HAP-1 (cell line): Measurements from ENCODE around the gene MBNL1.

Experiments
- DNase-seq, 2 experiments: peaks; one replicate each; pipeline ENCODE4 v3.0.0-alpha.2; 2016 to 2020; ENCODE audit warnings: low spot score in 2 of 2
- H3K27me3 ChIP-seq: fragments of 250-450 bp; sonication (Bioruptor Pico); 2 replicates; pipeline ENCODE4 v1.5.1; 2020; ENCODE audit warnings: low read depth, mild to moderate bottlenecking, moderate library complexity
- H3K36me3 ChIP-seq: fragments of 250-450 bp; sonication (Bioruptor Pico); replicated peaks from 2 replicates; pipeline ENCODE4 v1.5.1; 2020; ENCODE audit warnings: mild to moderate bottlenecking
- H3K4me1 ChIP-seq: fragments of 250-450 bp; sonication (Bioruptor Pico); 2 replicates; pipeline ENCODE4 v1.5.1; 2020; ENCODE audit warnings: mild to moderate bottlenecking
- H3K4me3 ChIP-seq: fragments of 250-450 bp; sonication (Bioruptor Pico); 2 replicates; pipeline ENCODE4 v1.5.1; 2020; ENCODE audit warnings: mild to moderate bottlenecking, moderate library complexity
- H3K9me3 ChIP-seq: fragments of 250-450 bp; sonication (Bioruptor Pico); 2 replicates; pipeline ENCODE4 v1.5.1; 2020; ENCODE audit warnings: mild to moderate bottlenecking, moderate library complexity
- in situ Hi-C: fragments of 300-500 bp; cut with MboI; formaldehyde crosslinking; loops from 3 replicates; pipeline ENCODE4 v1.14.3; 2020; ENCODE audit warnings: low sequenced_read_pairs, inconsistent platforms, mixed read lengths

MBNL1 gene

DNA sequence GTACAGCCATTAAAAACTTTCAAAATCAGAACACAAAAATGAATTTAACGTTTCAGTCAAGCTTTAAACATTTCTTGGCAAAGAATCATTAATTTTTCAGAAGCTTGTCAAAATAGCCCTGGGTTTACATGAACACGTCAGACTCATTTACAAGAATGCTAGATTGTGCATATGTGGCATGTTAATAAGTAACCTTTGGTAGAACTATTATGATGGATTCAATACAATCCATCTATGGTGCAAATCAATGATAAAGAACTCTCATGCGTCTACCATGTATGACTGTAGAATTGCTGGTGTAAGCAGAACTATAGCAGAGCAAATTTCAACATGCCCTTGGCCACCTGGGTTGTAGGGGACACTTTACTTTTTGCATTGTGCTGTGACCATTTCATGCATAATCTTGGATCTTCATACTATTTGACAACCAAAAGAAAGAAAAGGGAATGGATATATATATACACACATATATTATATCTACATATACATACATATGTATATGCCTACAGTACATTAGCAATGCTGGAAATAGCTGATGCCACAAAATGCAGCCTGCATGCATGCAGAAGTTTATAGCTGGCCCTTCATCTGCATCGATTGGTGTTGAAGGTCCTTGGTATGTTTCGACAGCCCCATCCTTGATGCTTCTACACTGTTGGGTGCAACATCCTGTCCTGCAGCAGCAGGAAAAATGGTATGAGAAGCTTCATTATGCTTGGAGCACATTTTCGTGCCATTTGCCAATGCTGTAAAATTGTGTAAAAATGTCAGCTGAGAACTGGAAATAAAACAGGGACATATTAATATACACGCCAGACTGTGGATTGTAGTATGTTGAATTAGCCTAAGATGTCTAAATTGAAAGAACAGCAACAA is 189.0 kb downstream of the MBNL1 start:
- Histone ChIP-seq H3K36me3 (peaks cover 6% of the 10 kb centered on the region), H3K9me3 (no peaks in the 10 kb centered on the region), H3K27me3 (no peaks in the 10 kb centered on the region), H3K4me3 (no peak overlapping the region), H3K4me1 (no peaks in the 10 kb centered on the region)
- DNase-seq = no peak
- in situ Hi-C loops = no loop called here

GRCh38 chr3:152458376-152459117 is 189.8 kb downstream of the MBNL1 start:
- Histone ChIP-seq H3K4me3 (no peak overlapping the region), H3K36me3 (peaks cover 7% of the 10 kb centered on the region), H3K4me1 (no peaks in the 10 kb centered on the region), H3K27me3 (no peaks in the 10 kb centered on the region), H3K9me3 (no peaks in the 10 kb centered on the region)
- in situ Hi-C loops = no loop called here
- no peak for DNase-seq

DNA sequence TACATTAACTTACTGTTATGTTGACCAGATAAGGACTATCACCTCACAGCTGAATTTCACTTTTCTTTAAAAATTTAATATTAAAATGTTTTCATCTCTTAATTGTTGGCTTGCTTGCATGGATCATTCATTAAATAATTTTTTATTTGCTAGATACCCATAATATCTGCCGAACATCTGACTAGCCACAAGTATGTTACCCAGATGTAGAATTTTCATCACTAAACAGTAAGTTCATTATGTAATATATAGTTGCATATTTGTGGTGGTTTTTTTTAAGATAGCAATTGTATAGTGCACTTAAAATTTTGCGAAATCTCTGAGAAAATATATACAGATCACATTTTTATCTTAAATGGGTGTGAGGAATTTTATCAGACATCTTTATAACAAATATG is 190.4 kb downstream of the MBNL1 start:
- H3K4me1 ChIP-seq = no peaks in the 10 kb centered on the region
- no peak for DNase-seq
- in situ Hi-C loops = no loop called here
- H3K4me3 ChIP-seq = no peak overlapping the region
- H3K9me3 ChIP-seq = no peaks in the 10 kb centered on the region
- no peaks in the 10 kb centered on the region for H3K27me3 ChIP-seq
- H3K36me3 ChIP-seq = peaks cover 7% of the 10 kb centered on the region

DNA sequence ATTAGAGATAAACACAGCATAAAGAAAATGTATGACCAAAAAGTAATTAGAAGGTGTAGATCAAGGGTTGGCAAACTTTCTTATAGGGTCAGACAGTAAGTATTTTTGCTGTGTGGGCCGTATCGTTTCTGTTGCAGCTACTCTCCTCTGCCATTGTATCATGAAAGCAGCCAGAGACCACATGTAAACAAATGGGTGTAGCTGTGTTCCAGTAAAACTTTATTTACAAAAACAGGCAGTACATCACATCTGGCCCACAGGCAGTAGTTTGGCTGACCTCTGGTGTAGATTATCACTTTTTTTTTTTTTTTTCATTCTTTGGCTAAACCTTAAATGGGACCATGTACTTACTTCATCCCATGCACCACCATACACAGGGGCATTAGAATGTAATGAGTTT is 190.8 kb downstream of the MBNL1 start:
- Histone ChIP-seq H3K4me3 (no peak overlapping the region), H3K4me1 (no peaks in the 10 kb centered on the region), H3K36me3 (peaks cover 7% of the 10 kb centered on the region), H3K9me3 (no peaks in the 10 kb centered on the region), H3K27me3 (no peaks in the 10 kb centered on the region)
- no peak for DNase-seq
- in situ Hi-C loops = no loop called here

DNA sequence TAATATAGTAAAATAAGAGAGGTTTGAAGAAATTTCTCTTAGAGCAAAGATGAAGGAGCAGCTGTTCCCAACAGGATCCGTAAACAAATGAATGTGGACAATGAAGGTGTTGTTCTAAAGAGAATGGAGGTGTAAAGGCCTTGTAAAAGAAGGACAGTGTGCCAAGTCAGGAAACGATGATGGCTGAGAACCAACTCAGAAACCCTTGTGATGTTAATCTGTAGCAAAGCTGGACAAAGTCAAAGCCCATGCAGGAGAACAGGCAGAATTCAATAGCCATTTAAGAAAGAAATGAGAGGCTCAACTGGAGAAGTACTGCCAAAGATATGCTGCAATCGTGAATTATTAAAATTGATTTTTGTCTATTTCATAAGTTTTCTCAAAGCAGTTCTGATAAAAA is 192.2 kb downstream of the MBNL1 start:
- Histone ChIP-seq H3K4me3 (no peak overlapping the region), H3K4me1 (no peaks in the 10 kb centered on the region), H3K36me3 (peaks cover 7% of the 10 kb centered on the region), H3K9me3 (no peaks in the 10 kb centered on the region), H3K27me3 (no peaks in the 10 kb centered on the region)
- DNase-seq = peak; percentile 43 to 49
- in situ Hi-C loops = no loop called here

- DNase-seq = no peak
- Histone ChIP-seq H3K36me3 (peaks cover 7% of the 10 kb centered on the region), H3K4me1 (no peaks in the 10 kb centered on the region), H3K4me3 (no peak overlapping the region), H3K9me3 (no peaks in the 10 kb centered on the region), H3K27me3 (no peaks in the 10 kb centered on the region)
- in situ Hi-C loops = no loop called here
These were observed 192.7 kb downstream of the MBNL1 start for GRCh38 chr3:152461460-152461859.

DNA sequence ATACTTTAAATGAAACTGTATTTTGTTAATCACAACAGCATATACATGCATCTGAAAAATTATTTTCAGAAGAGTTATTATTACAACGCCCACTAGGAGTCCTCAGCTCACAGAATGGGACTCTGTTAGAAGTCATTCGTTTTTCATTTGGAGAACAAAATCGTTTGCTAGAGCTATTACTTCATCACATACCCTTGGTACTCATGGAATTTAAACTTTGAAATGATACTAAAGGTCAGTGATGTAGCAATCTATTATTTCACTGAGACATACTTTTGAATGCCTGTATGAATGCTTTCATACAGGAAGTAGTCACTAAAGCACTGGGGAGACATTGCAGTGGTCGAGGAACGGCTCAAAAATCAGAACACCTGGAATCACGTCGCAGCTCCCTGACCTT is 198.1 kb downstream of the MBNL1 start:
- peak in 1 of 2 experiments; percentile 40 for DNase-seq
- Histone ChIP-seq H3K27me3 (no peaks in the 10 kb centered on the region), H3K4me3 (no peak overlapping the region), H3K4me1 (peaks cover 7% of the 10 kb centered on the region), H3K9me3 (no peaks in the 10 kb centered on the region), H3K36me3 (peaks cover 7% of the 10 kb centered on the region)
- in situ Hi-C loops = no loop called here

DNA sequence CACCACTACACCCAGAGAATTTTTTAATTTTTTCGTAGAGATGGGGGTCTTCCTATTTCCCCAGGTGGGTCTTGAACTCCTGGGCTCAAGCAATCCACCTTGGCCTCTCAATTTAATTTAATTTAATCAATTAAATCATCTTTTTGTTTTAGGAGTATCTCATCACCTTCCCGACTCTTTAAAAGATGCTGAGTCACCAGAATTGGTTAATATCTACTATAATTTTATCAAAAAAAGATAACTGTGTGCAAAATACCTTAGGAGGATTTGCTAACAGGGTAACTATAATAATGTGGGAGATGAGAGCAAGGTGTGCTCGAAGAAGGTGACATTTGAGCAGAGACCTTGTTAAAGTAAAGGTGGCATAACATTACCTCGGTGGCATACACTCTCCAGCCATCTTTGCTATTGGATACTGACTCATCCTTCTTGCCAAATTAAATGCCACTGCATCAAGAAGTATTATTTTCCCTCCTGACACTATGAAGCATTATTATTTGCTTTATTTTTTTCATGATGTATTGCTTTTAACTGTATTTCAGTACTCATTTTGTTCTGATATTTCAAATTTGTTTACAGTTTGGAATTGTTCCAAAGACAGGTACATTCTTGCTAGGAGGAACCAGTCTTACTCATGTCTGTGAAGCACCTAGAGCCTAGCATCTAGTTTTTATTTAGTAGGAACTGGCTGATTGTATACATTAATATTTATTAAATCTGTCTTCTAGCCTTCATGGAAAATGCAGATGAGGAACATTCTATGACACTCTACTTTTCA is 200.7 kb downstream of the MBNL1 start:
- H3K9me3 ChIP-seq = no peaks in the 10 kb centered on the region
- no peaks in the 10 kb centered on the region for H3K27me3 ChIP-seq
- no peak for DNase-seq
- H3K4me1 ChIP-seq = peaks cover 8% of the 10 kb centered on the region
- in situ Hi-C loops = no loop called here
- H3K36me3 ChIP-seq = no peaks in the 10 kb centered on the region
- H3K4me3 ChIP-seq = no peak overlapping the region

GRCh38 chr3:152470095-152470494 is 201.4 kb downstream of the MBNL1 start:
- no peak for DNase-seq
- Histone ChIP-seq H3K9me3 (no peaks in the 10 kb centered on the region), H3K36me3 (no peaks in the 10 kb centered on the region), H3K4me1 (peaks cover 8% of the 10 kb centered on the region), H3K27me3 (no peaks in the 10 kb centered on the region), H3K4me3 (no peak overlapping the region)
- in situ Hi-C loops = no loop called here

DNA sequence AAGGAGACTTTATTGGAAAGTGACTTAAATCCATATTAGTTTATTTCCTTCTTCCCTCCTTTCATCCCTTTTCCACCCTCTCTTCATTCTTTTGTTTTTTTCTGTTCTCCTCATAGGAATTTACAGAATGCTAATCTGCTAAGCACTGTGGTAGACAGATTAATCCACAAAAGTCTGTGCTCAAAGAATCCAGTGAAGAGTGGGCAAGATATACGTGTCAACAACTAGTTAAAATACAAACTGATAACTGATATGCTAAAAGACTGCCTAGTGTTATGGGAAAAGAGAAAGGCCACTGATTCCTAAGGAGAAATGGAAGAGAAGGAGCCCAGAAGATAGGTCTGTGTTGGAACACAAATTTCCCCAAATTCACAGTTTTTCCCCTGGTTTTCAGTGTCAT is 202.2 kb downstream of the MBNL1 start:
- H3K9me3 ChIP-seq = no peaks in the 10 kb centered on the region
- H3K36me3 ChIP-seq = no peaks in the 10 kb centered on the region
- H3K4me1 ChIP-seq = peaks cover 8% of the 10 kb centered on the region
- H3K4me3 ChIP-seq = no peak overlapping the region
- H3K27me3 ChIP-seq = no peaks in the 10 kb centered on the region
- DNase-seq = peak in 1 of 2 experiments; percentile 19
- in situ Hi-C loops = no loop called here

GRCh38 chr3:152471814-152472671 is 203.3 kb downstream of the MBNL1 start:
- Histone ChIP-seq H3K27me3 (no peaks in the 10 kb centered on the region), H3K4me3 (no peak overlapping the region), H3K4me1 (peaks cover 8% of the 10 kb centered on the region), H3K9me3 (no peaks in the 10 kb centered on the region), H3K36me3 (no peaks in the 10 kb centered on the region)
- DNase-seq = peak; percentile 63 to 75
- in situ Hi-C loops = no loop called here

GRCh38 chr3:152472672-152472954 is 203.9 kb downstream of the MBNL1 start:
- Histone ChIP-seq H3K4me3 (no peak overlapping the region), H3K4me1 (peaks cover 8% of the 10 kb centered on the region), H3K36me3 (no peaks in the 10 kb centered on the region), H3K27me3 (no peaks in the 10 kb centered on the region), H3K9me3 (no peaks in the 10 kb centered on the region)
- in situ Hi-C loops = no loop called here
- no peak for DNase-seq

- Histone ChIP-seq H3K27me3 (no peaks in the 10 kb centered on the region), H3K9me3 (no peaks in the 10 kb centered on the region), H3K36me3 (no peaks in the 10 kb centered on the region), H3K4me1 (peaks cover 8% of the 10 kb centered on the region), H3K4me3 (no peak overlapping the region)
- in situ Hi-C loops = no loop called here
- DNase-seq = peak; percentile 31 to 34
These were observed 205.9 kb downstream of the MBNL1 start for GRCh38 chr3:152474585-152474984.
